H1 (cell line): ENCODE results near the gene ADRB1. TPM values are rescaled to one million over a fixed set of nuclear protein-coding genes. Genes with fewer than 3 reads are reported as not detected.

ENCODE experiments used
- BACH1 ChIP-seq: IDR thresholded peaks from 2 replicates; pipeline ENCODE4 v1.6.1; 2012; ENCODE audit warnings: low read length, improper control_type of control experiment
- CTBP2 ChIP-seq: IDR thresholded peaks from 2 replicates; pipeline ENCODE4 v1.7.0; 2011; ENCODE audit warnings: borderline replicate concordance, mild to moderate bottlenecking, moderate library complexity, mixed read lengths, low read length; ENCODE audit not compliant: insufficient read depth, insufficient read length
- JUN ChIP-seq: IDR thresholded peaks from 2 replicates; pipeline ENCODE4 v1.6.1; 2011; ENCODE audit warnings: low read depth, mild to moderate bottlenecking, improper control_type of control experiment, low read length
- PHF8 ChIP-seq: fragments of 200-600 bp; sonication (generic); conservative IDR thresholded peaks from 2 replicates; pipeline ENCODE4 v1.7.1; 2012; ENCODE audit warnings: low read depth, mild to moderate bottlenecking, inconsistent platforms, low read length, moderate library complexity
- POLR2AphosphoS5 ChIP-seq: IDR thresholded peaks from 2 replicates; pipeline ENCODE4 v1.6.1; 2011; ENCODE audit warnings: low read depth, low read length
- SRF ChIP-seq: IDR thresholded peaks from 2 replicates; pipeline ENCODE4 v1.6.1; 2011; ENCODE audit warnings: mild to moderate bottlenecking, low read depth, low read length, moderate library complexity
- polyA plus RNA-seq, 7 experiments: library from polyadenylated mRNA; depleted of rRNA in 3 of 7; stranded (reverse) in 5 of 7; unstranded in 2 of 7; fragments of >200 nt in 5 of 7; fragments of 200-250 nt in 2 of 7; gene quantifications; 1 replicate in 5 of 7; 2 replicates in 1 of 7; 4 replicates in 1 of 7; pipeline versions ENCODE4 v1.2.1 to v1.2.3, GENCODE V29; 2011 to 2013; ENCODE audit warnings: missing spikeins in 2 of 7, mixed read lengths in 2 of 7
- total RNA-seq: library from RNA; stranded (reverse); fragmentation: NEBNext Ultra II Directional; extraction: Animal tissue kit (Norgen Biotek cat#: 25700); gene quantifications from 2 replicates; pipeline ENCODE4 v1.2.1, GENCODE V29; 2021

Gene ADRB1
- total and polyA plus RNA-seq, 2 of the 8 experiments (the other 6 are each of a cell fraction or from before 2014, with no cell fraction given): 0.14 to 0.48 TPM

DNA sequence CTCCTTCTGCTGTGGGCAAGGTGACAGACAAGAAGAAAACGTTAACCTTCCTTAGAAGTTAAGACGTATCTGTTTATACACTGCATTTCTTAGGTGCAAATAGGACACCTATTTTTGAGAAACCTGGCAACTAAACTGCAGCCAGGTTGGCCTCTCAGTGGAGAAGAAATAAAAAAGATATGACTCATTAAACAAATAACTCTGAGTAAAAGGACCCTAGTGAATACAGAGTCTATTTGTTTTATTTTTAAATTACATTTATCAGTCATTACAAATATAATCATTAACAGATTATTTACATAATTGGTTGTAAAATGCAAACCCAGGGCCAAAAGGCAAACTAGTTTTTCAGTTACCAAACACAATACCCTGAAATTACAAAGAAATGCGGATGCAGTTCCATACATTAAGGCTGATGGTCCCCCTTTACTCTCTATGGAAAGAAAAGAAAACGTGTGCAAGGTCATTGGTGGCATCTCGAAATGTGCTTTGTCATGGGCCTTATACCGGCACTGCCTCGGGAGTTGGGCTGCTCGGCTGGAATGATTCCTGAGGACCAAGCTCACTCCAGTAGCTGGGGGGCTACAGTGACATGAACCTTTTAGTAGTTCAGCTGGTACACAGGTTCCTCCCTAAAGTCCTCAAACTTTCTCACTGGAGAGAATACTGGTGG, 38.4 kb downstream of the ADRB1 start (continued):
- TF ChIP-seq CTBP2 (no peak), PHF8 (no peak), JUN (no peak), SRF (no peak), POLR2AphosphoS5 (no peak), BACH1 (no peak)
